ENCODE measurements around the gene IPO9.

Gene IPO9

DNA sequence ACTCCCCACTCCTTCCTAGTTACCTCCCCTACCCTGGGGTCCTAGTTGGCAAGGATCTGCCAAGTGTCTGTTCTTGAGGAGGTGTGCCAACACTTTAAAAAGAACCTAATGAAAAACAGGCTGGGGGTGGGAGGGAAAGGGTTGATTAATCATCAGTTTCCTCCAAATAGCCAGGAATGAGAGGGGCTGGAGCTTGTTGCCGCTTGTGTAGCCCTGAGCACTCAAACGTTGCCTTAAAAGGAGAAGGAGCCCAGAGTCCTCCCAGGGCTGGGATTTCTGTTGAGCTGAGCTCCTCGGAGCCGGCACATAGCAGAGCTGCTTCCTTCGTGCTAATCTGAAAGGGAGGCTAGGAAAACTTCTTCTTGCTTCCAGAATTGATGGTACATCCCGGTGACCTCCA is 75.6 kb downstream of the IPO9 start:
- no peak for DNase-seq (ENCODE audit: low read depth in 2 of 2)

DNA sequence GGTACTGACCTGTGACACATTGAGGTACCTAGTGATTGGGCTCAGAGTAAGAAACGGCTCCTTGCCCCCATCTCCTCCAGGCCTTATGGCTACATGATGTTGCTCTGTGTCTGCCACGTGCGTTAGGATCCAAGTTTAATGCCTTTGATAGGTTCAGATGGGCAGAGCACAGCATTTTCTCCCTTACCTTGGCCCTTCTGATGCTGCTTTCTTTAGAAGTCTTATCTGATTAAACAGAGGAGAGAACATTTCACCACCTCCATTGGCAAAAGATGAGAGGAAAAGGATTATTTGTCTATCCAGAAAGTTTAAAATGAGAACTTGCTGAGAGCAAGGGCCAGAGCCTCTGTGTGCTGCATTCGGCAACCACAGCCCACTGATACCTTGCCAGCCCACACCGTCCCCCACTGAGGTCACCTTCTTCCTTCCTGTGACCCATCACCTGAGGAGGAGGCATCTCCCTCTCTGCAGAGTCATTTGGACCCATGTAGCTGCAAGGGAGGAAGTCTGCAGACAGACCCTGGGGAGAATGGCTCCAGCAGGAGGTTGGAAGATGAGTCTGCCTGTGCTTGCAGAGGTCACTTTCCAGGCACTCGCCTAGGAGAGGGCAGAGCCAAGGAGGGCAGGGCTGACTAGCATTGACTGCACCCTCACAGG is 76.4 kb downstream of the IPO9 start:
- DNase-seq (ENCODE audit: low read depth in 2 of 2) = no peak

DNA sequence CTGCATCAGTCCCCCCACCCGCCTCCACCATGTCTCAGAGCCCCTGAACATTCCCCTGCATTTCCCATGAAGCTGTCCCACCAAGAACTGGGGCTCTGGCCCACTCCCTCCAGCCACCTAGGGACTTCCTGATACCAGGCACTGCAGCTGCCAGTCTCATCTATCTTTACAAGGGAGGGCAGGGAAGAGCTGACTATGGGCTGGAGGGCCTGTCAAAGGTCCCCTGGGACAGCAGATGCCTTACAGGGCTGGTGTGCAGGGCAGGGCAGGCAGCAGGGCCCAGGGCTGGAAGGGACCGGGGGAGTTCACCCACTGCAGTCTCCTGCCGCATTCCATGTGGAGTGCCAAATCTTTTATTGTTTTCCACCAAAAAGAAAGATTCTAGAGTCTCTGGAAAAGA is 77.4 kb downstream of the IPO9 start:
- DNase-seq (ENCODE audit: low read depth in 2 of 2) = no peak

DNA sequence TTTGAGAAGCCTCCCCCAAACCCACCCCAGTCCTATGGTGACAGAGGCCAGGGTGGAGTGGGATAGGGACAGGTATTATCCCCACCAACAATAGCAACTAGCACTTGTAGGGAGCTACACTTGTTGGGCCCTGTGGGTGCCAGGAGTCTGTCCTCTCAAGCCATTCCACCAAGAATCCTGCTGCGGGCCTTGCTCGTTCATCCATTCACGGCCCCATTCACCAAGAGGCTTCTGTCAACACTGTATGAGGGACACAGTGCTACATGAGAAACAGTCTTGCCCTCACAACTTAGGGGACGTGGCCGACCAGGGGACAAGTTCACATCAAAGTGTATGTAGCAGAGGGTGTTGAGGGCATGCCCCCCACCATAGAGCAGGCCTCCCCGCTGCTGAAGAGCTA is 78.7 kb downstream of the IPO9 start:
- DNase-seq (ENCODE audit: low read depth in 2 of 2) = no peak

DNA sequence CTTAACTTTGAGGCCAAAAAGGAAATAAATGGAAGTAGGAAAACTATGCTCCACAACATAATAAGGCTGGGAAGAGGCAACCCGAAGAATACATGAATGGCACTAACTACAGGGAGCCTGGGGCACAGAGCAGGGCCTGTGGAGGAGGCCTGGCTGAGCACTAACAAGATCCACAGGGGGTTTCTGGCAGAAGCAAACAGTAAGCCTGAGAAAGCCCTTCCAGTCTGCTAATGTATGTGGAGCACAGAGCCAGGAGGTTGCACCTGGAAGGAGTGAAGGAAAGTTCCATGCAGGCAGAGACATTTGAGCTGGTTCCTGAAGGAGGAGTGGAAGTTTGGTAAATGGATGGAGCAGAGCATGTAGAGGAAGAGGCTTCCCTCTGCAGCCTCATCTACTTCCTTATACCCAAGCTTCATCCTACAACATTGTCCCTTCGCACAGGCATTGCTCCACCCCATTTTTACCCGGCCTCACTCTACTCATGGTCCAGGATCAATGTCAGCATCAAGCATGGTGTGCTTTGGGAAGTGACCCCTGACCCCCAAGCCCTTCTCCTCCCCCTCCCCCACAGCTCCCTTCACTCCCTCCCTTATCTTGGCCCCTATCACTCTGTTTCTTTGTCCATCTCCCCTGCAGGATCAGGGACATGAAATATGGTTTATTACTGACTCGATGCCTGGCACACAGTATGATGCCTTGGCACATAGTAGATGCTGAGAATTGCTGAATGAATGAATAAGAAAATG is 83.0 kb downstream of the IPO9 start:
- DNase-seq (ENCODE audit: low read depth in 2 of 2) = no peak

DNA sequence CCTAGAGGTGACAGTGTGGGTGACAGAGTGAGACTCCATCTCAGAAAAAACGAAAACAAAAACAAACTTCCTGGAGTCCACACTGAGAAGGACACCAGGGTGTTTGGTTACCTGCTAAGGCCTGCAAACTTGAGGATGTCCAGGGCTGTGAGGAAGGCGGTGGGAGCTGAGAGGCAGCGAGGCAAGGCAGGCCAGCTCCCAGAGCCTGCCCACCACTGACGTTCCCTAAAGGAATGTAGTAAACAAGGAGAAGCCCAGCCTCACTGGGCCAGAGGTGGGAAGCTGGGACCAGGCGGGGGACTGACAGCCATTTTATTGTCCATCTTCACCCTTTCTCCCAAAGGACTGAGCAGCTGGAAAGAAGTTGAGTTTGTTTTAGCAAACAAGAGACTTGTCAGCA is 83.9 kb downstream of the IPO9 start:
- DNase-seq (ENCODE audit: low read depth in 2 of 2) = no peak

DNA sequence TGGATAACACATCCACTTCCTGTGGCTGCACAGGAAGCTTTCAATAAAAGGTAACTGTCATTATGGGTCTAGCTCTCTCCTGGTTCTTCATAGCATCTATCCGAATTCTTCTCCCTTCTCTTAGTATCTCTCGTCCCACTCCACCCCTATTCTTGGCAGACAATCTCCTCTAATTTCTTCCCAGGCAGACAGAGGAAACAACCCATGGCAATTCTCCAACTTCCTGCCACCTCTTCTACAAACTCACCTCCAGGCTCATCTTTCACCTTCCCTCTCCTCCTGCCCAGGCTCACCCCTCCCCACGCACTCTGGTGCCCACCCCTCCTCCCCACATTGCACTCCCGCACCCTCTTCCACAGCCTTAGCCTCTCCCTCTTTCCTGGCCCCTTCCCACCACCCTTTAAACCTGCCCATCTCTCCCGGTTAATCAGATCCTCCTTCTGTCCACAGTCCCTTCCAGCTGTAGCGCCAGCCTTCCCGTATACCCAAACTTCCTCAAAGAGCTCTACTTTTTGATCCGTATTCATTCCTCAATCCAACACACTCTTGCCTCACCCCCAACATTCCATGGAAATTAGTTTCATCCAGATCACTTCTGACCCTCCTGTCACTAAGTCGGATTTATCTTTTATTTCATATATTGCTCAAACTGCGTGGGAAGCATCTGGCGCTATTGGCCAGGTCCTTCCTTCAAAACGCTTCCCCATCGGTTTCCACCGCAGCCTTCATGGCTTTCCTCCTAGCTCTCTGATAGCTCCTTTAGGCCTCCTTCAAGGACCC is 85.7 kb downstream of the IPO9 start:
- no peak for DNase-seq (ENCODE audit: low read depth in 2 of 2)

DNA sequence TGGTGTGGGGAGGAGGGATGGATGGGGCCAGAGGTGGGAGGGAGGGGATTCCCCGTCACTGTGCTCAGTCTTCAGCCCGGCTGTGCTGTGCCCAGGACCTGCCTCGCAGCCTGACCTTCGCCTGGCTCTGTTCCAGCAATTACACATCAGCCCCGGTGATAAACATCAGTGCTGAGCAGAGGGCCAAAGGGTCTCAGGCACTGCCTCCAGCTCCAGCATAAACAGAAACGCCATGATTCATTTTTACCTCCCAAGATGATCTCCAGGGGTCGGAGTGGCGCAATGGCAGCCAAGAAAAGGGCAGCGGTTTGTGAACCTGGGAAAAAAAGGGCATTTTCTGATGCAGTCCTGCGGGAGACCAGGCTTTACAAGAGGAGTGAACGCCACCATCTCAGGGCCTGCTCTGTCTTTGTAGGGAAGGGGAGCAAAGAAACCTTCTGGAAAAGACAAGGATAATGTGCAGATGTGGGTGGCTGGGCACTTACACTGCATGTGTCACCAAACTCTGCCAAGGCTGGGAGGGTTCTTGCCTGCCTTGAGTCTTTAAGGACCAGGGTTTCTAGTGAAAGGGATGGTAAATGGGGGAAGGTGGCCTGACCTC is 87.8 kb downstream of the IPO9 start:
- DNase-seq (ENCODE audit: low read depth in 2 of 2) = no peak

DNA sequence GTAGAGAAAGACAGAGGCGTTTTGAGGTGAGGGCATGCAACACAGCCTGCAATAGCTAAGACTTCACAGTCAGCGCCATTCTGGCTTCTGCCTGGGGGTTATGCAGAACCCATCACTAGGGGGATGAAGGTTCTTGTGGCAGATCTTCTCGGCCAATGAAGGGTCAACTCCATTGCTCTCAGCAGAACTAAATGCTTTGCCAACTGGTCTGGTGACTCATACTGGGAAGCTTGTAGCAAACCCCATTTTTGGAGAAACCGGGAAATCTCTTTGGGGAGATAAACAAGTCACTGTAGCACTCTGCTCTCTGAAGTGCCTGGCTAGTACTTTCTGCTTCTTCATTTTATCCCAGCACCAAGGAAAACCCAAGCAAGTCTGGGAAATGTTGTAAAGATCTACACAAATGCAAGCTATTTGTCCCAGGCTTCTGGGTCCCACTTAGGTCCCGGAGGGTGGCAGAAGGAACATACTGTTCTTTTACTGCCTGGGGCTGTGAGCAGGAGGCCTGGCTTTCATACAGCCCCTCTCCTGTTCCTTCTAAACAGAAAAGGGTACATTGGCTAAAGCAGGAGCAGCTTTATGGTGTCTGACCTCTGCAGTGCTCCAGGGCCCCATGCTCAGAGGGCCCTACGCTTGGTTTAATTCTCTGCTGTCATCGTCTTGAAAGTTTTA is 88.5 kb downstream of the IPO9 start:
- DNase-seq (ENCODE audit: low read depth in 2 of 2) = no peak

DNA sequence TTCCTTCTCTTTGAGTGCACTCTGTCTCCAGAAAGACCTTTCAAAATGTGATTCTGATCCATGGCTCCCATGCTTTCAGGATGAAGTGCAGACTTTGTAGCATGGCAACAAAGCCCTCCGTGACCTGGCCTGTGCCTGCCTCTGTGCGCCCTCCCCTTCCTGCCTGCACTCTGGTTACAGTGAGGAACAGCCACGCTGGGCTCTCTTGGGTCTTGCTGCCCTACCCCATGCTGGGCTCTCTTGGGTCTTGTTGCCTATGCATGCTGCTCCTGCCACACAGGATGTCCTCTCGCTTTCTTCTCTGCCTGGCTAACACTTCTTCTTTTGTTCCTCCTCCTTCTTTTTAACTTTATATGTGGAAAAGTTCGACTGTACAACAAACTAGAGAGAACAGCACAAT is 89.4 kb downstream of the IPO9 start:
- no peak for DNase-seq (ENCODE audit: low read depth in 2 of 2)

DNA sequence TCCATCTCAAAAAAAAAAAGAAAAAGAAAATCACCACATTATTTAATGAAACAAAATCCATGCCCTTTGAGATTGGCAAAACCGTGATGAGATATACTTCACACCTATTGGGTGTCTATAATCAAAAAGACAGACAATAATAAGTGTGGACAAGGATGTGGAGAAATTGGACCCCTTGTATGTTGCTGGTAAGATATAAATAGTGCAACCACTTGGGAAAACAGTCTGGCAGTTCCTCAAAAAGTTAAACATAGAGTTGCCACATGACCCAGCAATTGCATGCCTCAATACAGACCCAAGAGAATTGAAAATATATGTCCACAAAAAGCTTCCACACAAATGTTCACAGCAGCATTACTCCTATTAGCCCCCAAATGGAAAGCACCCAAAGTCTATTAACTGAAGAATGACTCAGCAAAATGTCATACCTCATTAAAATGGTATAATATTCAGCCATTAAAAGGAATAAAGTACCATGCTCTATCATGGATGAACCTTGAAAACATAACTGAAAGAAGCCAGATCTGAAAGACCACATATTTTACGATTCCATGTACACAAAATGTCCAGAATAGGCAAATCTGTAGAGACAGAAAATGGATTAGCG is 93.1 kb downstream of the IPO9 start:
- no peak for DNase-seq (ENCODE audit: low read depth in 2 of 2)

DNA sequence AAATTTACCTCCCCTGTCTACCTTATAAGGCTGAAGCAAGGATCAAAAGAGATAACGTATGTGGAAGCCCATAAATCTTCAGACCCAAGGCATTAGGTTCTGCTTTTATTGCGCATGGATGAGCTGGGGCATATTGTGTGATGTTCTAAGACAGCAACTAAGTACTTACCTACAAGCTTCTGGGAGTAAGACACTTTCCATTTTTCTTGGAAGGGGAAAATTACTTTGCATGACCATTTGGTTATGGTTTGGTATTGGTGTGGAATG is 96.3 kb downstream of the IPO9 start:
- DNase-seq (ENCODE audit: low read depth in 2 of 2) = no peak

DNA sequence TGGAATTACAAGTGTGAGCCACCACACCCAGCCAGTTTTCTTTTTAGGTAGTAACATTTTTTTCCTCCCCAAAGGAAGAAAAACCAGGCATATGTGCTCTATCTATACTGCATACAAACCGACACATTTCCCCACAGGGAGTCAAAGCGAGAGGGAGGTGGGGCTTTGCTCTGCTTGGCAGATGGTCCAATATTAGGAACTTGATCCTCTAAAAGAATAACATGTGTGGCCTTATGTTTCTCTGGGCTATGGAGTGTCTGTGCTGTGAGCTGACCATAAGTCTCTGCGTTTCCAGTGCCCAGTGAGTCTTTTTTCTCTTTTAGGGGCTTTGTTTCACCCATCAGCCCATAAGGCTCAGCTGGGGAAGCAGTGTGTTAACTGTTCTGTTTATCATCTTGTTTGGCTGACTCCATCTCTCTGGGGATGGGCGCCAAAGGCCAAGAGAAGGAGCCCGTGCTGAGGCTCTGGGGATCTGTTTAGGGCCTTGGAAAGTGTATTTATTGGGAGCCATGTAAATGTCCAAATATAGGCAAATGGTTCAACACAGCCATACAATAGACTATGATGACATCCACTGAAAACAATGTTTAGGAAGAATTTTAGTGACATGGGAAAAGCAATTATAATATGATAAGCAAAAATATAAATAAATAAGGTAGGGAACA is 97.2 kb downstream of the IPO9 start:
- no peak for DNase-seq (ENCODE audit: low read depth in 2 of 2)

DNA sequence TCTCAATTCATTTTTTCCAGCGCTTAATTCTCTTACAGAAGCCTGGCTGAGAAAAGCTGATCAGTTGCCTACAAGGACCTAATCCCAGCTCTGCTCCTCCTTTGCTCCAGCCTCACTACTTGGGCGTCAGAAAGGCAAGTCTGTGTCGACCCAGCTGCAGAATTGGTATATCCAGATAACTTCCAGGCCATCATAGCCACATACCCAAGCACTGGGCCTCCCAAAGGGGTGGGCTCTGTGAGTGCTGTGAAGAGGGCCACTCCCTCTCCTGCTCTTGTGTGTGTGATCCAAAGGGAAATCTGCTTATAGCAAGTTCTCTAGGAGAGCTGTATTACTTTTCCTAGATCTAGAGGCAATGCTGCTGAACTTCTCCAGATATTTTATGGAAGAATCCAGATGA is 99.3 kb downstream of the IPO9 start:
- DNase-seq (ENCODE audit: low read depth in 2 of 2) = no peak

DNA sequence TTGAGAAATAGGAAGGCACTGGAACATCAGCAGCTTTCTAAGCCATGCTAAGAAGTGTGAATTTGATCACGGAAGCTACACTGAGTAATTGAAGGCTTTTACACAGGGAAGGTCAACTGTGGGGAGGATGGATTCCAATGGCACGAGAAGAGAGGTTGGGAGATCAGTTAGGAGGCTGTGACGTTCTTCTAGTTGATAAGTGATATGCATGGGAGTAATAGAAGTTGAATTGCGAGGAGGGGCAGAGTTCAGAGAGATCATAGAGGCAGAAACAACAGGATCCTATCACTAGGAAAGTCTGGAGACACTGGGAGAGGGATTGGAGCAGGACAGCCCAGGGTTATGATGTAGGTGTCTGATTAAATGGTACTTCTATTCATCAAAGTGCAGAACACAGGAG is 101.2 kb downstream of the IPO9 start:
- DNase-seq (ENCODE audit: low read depth in 2 of 2) = no peak

DNA sequence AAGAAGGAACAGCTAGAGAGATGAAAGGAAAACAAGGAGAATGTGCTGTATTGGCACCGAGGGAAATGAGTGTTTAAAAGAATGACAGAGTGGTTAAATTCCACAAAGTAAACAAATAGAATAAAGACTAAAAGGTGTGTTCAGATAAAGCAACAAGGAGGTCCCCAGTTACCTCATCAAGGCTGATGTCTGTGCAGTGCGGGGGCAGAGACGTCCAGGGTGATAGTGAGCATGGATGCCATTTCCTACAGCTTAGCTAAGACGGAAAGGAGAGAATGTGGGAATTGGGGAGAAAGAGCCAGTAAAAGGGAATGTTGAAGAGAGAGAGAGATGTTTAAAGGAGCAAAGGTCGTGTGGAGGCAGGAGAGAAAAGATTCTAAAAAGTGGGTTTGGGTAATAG is 101.8 kb downstream of the IPO9 start:
- no peak for DNase-seq (ENCODE audit: low read depth in 2 of 2)
